GM23338 (cell line): ENCODE measurements around the gene TEKT5.

Source experiments
- CREB1 ChIP-seq: fragments of 250-450 bp; sonication (Bioruptor Pico); IDR thresholded peaks from 2 replicates; pipeline ENCODE4 v1.5.0; 2020; ENCODE audit warnings: low read depth, mild to moderate bottlenecking, moderate library complexity
- CTCF ChIP-seq, 2 experiments: fragments of 200-600 bp in 1 of 2; sonication (generic) in 1 of 2; conservative IDR thresholded peaks; 2 replicates each; pipeline versions ENCODE4 v1.5.1 to v1.6.1; 2016 to 2017; ENCODE audit warnings: antibody characterized with exemption in 2 of 2, low read depth in 2 of 2, mild to moderate bottlenecking in 2 of 2, moderate library complexity in 1 of 2
- EZH2 ChIP-seq: fragments of 200-600 bp; sonication (generic); IDR thresholded peaks from one replicate; pipeline ENCODE4 v1.8.0; 2017; ENCODE audit warnings: antibody characterized with exemption, mild to moderate bottlenecking, low read depth; ENCODE audit not compliant: unreplicated experiment
- EZH2phosphoT487 ChIP-seq: fragments of 200-600 bp; sonication (generic); IDR thresholded peaks from one replicate; pipeline ENCODE4 v1.8.1; 2018; ENCODE audit warnings: antibody characterized with exemption; ENCODE audit not compliant: unreplicated experiment
- JUNB ChIP-seq: IDR thresholded peaks from one replicate; pipeline ENCODE4 v1.6.1; 2016; ENCODE audit warnings: antibody characterized with exemption; ENCODE audit not compliant: unreplicated experiment
- NANOG ChIP-seq: IDR thresholded peaks from 2 replicates; pipeline ENCODE4 v1.6.1; 2016; ENCODE audit warnings: antibody characterized with exemption, borderline replicate concordance
- POLR2AphosphoS5 ChIP-seq: IDR thresholded peaks from 2 replicates; pipeline ENCODE4 v1.6.1; 2016; ENCODE audit warnings: antibody characterized with exemption, low read depth
- REST ChIP-seq: IDR thresholded peaks from one replicate; pipeline ENCODE4 v1.6.1; 2018; ENCODE audit warnings: antibody characterized with exemption; ENCODE audit not compliant: unreplicated experiment
- STAT1 ChIP-seq: IDR thresholded peaks from one replicate; pipeline ENCODE4 v1.6.1; 2016; ENCODE audit warnings: antibody characterized with exemption; ENCODE audit not compliant: unreplicated experiment

- TF ChIP-seq JUNB, result no peak
- no peak for TF ChIP-seq CTCF (conservative IDR thresholded peaks at IDR 0.05; ENCODE audit: low read depth in 2 of 2)
- TF ChIP-seq EZH2, result no peak
- no peak for TF ChIP-seq REST
- TF ChIP-seq POLR2AphosphoS5, result no peak
- no peak for TF ChIP-seq EZH2phosphoT487
- no peak for TF ChIP-seq CREB1 (CRISPR knock-in tag)
- no peak for TF ChIP-seq NANOG
- no peak for TF ChIP-seq STAT1
Measured at GRCh38 chr16:10675216-10675615, 19.5 kb downstream of the TEKT5 start.
